Pancreas (tissue), 10 donors: ENCODE measurements around the gene ATF7IP. TPM values are rescaled to one million over a fixed set of nuclear protein-coding genes. Genes with fewer than 3 reads are reported as not detected.

Experiments used
- ATAC-seq, 4 donors: fragments of 200-7000 bp; cut with Tn5 transposase; one replicate each; pipeline versions ENCODE4 v1.8.0 to v1.9.1; 2020; ENCODE audit warnings: mild to moderate bottlenecking in 4 of 4, moderate library complexity in 4 of 4
- DNase-seq, 6 donors: peaks; one replicate each; pipeline ENCODE4 v3.0.0-alpha.2; 2020
- FAIRE-seq: peaks from 2 replicates; lab custom pipeline; 2012; peaks lifted over from hg19 to GRCh38; lab: Jason Lieb, UNC
- H3K27ac ChIP-seq, 4 donors: fragments of 200-600 bp; sonication (generic); 1 replicate in 3 of 4; 2 replicates in 1 of 4; pipeline versions ENCODE4 v1.5.0 to v1.8.0; 2020
- H3K27me3 ChIP-seq, 4 donors: fragments of 200-600 bp; one replicate each; pipeline ENCODE4 v1.8.0; 2021
- H3K36me3 ChIP-seq, 3 donors: fragments of 200-600 bp; sonication (generic) in 1 of 3; one replicate each; pipeline versions ENCODE4 v1.5.0 to v1.8.0; 2020 to 2021
- H3K4me1 ChIP-seq, 3 donors: fragments of 200-600 bp; one replicate each; pipeline ENCODE4 v1.8.0; 2021
- H3K4me3 ChIP-seq, 4 donors: fragments of 200-600 bp; sonication (generic) in 2 of 4; one replicate each; pipeline versions ENCODE4 v1.5.0 to v1.8.0; 2020 to 2021
- H3K9me3 ChIP-seq, 4 donors: fragments of 200-600 bp; one replicate each; pipeline ENCODE4 v1.8.0; 2021
- WGBS, 2 donors: extraction: QIAGEN DNeasy Blood & Tissue Kit; methylation state at CpG; one replicate each; pipeline ENCODE4 v1.1.7; 2013; 5-methylcytosine and 5-hydroxymethylcytosine counted together
- intact Hi-C, 3 donors: fragments of 100-400 bp; cut with DNase I; formaldehyde crosslinking; loops; one replicate each; pipeline versions ENCODE4 v1.11.1 to v1.14.2; 2022
- polyA plus RNA-seq, 2 donors: library from polyadenylated mRNA; stranded (reverse); fragments of 200-250 nt; gene quantifications; one replicate each; pipeline ENCODE4 v1.2.3, GENCODE V29; 2013
- total RNA-seq, 6 donors: library from RNA; stranded (reverse); fragmentation: NEBNext Ultra II Directional in 4 of 6; extraction: Animal tissue kit (Norgen Biotek cat#: 25700) in 4 of 6; gene quantifications; one replicate each; pipeline versions ENCODE4 v1.2.1 to v1.2.4, GENCODE V29; 2021 to 2023
- TF ChIP-seq, protein P1 (sequence below), 4 donors: fragments of 200-600 bp; sonication (generic) in 3 of 4; IDR thresholded peaks; one replicate each; pipeline versions ENCODE4 v1.5.0 to v1.8.0; 2021; ENCODE audit warnings: antibody characterized with exemption in 4 of 4
- donor health status: healthy with polysubstance abuse.
- donor health status: DM: no; HTN: no; CAD: no; lungs with moderate emphysema.
- donor health status: DM: no; HTN: no; CAD: no.
- donor health status: control.
- donor health status: control.
- donor health status: Bipolar disorder and iron deficiency.
- donor health status: DM: yes; HTN: yes; CAD: no.
- donor health status: DM: no; HTN: no; CAD: no.
- donor health status: DM: no; HTN: no; CAD: no.
- donor health status: DM: yes; HTN: yes; CAD: no.

The ATF7IP gene
- total and polyA plus RNA-seq, 8 donors = 5.7 to 54.1 (median 27.7) TPM

- no peak overlapping the region for H3K4me3 ChIP-seq
- no peaks in the 10 kb centered on the region for H3K9me3 ChIP-seq
- no peak for DNase-seq
- ATAC-seq = no peak
- H3K36me3 ChIP-seq = no peaks in the 10 kb centered on the region
- intact Hi-C loops = no loop called here
- no peak overlapping the region for H3K27ac ChIP-seq
- WGBS, 2 donors = 92 to 95% methylated on average over 6 of the region's 6 CpGs
- no peaks in the 10 kb centered on the region for H3K4me1 ChIP-seq
- TF ChIP-seq, protein P1, sequence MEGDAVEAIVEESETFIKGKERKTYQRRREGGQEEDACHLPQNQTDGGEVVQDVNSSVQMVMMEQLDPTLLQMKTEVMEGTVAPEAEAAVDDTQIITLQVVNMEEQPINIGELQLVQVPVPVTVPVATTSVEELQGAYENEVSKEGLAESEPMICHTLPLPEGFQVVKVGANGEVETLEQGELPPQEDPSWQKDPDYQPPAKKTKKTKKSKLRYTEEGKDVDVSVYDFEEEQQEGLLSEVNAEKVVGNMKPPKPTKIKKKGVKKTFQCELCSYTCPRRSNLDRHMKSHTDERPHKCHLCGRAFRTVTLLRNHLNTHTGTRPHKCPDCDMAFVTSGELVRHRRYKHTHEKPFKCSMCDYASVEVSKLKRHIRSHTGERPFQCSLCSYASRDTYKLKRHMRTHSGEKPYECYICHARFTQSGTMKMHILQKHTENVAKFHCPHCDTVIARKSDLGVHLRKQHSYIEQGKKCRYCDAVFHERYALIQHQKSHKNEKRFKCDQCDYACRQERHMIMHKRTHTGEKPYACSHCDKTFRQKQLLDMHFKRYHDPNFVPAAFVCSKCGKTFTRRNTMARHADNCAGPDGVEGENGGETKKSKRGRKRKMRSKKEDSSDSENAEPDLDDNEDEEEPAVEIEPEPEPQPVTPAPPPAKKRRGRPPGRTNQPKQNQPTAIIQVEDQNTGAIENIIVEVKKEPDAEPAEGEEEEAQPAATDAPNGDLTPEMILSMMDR (IDR thresholded peaks at IDR 0.05) = no peak
- no peaks in the 10 kb centered on the region for H3K27me3 ChIP-seq
- no peak for FAIRE-seq
These were observed 183.1 kb downstream of the ATF7IP start for GRCh38 chr12:14548609-14549008.

Other genes with a start within 250 kb of the ATF7IP start
- gene PLBD1, start 202.2 kb downstream of the ATF7IP start, total RNA-seq = 10 to 100 TPM in 5 of 6 donors, 1 to 10 TPM in 1; 8.7 to 35.4 (median 12.5) TPM
- 1 to 10 TPM; 3.2 to 4.1 TPM for gene PLBD1, start 202.2 kb downstream of the ATF7IP start, polyA plus RNA-seq